ENCODE data around the gene SIX3. TPM values are rescaled to one million over a fixed set of nuclear protein-coding genes. Genes with fewer than 3 reads are reported as not detected.
A peak's percentile ranks its signal among the peaks of the same experiment; 100 is the strongest.

The SIX3 gene
- total and polyA plus RNA-seq, 2 experiments from 2014 or later: 0.21 to 0.28 TPM

GRCh38 chr2:44940732-44941464 lies 604 bp upstream of the SIX3 start:
- peak overlapping the region; percentile 66; the same call in 1 of the 2 replicates for H3K4me3 ChIP-seq
- Mint-ChIP-seq H3K4me3 (peak overlapping the region; percentile 66), H3K9me3 (peaks cover 3% of the 10 kb centered on the region; the same call in 1 of the 3 replicates), H3K4me1 (peaks cover 62% of the 10 kb centered on the region), H3K36me3 (ENCODE audit: low read depth) (no peaks in the 10 kb centered on the region; the same call in 2 of the 3 replicates), H3K27ac (no peak overlapping the region), H3K27me3 (ENCODE audit: insufficient read depth, low read depth, poor library complexity) (peaks cover 95% of the 10 kb centered on the region)
- TF ChIP-seq, protein P1, sequence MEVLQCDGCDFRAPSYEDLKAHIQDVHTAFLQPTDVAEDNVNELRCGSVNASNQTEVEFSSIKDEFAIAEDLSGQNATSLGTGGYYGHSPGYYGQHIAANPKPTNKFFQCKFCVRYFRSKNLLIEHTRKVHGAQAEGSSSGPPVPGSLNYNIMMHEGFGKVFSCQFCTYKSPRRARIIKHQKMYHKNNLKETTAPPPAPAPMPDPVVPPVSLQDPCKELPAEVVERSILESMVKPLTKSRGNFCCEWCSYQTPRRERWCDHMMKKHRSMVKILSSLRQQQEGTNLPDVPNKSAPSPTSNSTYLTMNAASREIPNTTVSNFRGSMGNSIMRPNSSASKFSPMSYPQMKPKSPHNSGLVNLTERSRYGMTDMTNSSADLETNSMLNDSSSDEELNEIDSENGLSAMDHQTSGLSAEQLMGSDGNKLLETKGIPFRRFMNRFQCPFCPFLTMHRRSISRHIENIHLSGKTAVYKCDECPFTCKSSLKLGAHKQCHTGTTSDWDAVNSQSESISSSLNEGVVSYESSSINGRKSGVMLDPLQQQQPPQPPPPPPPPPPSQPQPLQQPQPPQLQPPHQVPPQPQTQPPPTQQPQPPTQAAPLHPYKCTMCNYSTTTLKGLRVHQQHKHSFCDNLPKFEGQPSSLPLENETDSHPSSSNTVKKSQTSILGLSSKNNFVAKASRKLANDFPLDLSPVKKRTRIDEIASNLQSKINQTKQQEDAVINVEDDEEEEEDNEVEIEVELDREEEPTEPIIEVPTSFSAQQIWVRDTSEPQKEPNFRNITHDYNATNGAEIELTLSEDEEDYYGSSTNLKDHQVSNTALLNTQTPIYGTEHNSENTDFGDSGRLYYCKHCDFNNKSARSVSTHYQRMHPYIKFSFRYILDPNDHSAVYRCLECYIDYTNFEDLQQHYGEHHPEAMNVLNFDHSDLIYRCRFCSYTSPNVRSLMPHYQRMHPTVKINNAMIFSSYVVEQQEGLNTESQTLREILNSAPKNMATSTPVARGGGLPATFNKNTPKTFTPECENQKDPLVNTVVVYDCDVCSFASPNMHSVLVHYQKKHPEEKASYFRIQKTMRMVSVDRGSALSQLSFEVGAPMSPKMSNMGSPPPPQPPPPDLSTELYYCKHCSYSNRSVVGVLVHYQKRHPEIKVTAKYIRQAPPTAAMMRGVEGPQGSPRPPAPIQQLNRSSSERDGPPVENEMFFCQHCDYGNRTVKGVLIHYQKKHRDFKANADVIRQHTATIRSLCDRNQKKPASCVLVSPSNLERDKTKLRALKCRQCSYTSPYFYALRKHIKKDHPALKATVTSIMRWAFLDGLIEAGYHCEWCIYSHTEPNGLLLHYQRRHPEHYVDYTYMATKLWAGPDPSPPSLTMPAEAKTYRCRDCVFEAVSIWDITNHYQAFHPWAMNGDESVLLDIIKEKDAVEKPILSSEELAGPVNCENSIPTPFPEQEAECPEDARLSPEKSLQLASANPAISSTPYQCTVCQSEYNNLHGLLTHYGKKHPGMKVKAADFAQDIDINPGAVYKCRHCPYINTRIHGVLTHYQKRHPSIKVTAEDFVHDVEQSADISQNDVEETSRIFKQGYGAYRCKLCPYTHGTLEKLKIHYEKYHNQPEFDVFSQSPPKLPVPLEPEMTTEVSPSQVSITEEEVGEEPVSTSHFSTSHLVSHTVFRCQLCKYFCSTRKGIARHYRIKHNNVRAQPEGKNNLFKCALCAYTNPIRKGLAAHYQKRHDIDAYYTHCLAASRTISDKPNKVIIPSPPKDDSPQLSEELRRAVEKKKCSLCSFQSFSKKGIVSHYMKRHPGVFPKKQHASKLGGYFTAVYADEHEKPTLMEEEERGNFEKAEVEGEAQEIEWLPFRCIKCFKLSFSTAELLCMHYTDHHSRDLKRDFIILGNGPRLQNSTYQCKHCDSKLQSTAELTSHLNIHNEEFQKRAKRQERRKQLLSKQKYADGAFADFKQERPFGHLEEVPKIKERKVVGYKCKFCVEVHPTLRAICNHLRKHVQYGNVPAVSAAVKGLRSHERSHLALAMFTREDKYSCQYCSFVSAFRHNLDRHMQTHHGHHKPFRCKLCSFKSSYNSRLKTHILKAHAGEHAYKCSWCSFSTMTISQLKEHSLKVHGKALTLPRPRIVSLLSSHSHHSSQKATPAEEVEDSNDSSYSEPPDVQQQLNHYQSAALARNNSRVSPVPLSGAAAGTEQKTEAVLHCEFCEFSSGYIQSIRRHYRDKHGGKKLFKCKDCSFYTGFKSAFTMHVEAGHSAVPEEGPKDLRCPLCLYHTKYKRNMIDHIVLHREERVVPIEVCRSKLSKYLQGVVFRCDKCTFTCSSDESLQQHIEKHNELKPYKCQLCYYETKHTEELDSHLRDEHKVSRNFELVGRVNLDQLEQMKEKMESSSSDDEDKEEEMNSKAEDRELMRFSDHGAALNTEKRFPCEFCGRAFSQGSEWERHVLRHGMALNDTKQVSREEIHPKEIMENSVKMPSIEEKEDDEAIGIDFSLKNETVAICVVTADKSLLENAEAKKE (CRISPR knock-in tag; IDR thresholded peaks at IDR 0.05): no peak
- TF ChIP-seq NANOG (IDR thresholded peaks at IDR 0.05; ENCODE audit: borderline replicate concordance) (no peak), EZH2 (IDR thresholded peaks at IDR 0.05; ENCODE audit: low read depth, unreplicated experiment) (peak; percentile 90), CREB1 (CRISPR knock-in tag; IDR thresholded peaks at IDR 0.05; ENCODE audit: low read depth) (no peak), EZH2phosphoT487 (IDR thresholded peaks at IDR 0.05; ENCODE audit: unreplicated experiment) (peak; percentile 84), ZNF331 (CRISPR knock-in tag; IDR thresholded peaks at IDR 0.05; ENCODE audit: low read depth) (no peak), POLR2AphosphoS5 (IDR thresholded peaks at IDR 0.05; ENCODE audit: low read depth) (no peak)
- TF ChIP-seq, protein P2, sequence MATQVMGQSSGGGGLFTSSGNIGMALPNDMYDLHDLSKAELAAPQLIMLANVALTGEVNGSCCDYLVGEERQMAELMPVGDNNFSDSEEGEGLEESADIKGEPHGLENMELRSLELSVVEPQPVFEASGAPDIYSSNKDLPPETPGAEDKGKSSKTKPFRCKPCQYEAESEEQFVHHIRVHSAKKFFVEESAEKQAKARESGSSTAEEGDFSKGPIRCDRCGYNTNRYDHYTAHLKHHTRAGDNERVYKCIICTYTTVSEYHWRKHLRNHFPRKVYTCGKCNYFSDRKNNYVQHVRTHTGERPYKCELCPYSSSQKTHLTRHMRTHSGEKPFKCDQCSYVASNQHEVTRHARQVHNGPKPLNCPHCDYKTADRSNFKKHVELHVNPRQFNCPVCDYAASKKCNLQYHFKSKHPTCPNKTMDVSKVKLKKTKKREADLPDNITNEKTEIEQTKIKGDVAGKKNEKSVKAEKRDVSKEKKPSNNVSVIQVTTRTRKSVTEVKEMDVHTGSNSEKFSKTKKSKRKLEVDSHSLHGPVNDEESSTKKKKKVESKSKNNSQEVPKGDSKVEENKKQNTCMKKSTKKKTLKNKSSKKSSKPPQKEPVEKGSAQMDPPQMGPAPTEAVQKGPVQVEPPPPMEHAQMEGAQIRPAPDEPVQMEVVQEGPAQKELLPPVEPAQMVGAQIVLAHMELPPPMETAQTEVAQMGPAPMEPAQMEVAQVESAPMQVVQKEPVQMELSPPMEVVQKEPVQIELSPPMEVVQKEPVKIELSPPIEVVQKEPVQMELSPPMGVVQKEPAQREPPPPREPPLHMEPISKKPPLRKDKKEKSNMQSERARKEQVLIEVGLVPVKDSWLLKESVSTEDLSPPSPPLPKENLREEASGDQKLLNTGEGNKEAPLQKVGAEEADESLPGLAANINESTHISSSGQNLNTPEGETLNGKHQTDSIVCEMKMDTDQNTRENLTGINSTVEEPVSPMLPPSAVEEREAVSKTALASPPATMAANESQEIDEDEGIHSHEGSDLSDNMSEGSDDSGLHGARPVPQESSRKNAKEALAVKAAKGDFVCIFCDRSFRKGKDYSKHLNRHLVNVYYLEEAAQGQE (IDR thresholded peaks at IDR 0.05; ENCODE audit: unreplicated experiment): no peak
- H3K4me2 ChIP-seq: peak overlapping the region; percentile 94
- no peaks in the 10 kb centered on the region for H3K36me3 ChIP-seq (ENCODE audit: insufficient read depth)
- H3K4me1 ChIP-seq (ENCODE audit: insufficient read depth): peaks cover 65% of the 10 kb centered on the region
- no peaks in the 10 kb centered on the region for H3K79me2 ChIP-seq (replicated peaks; ENCODE audit: insufficient read depth)
- H2AFZ ChIP-seq: no peak overlapping the region
- peaks cover 36% of the 10 kb centered on the region for H3F3A ChIP-seq (replicated peaks; ENCODE audit: low read depth)
- no peak for ATAC-seq
- no peaks in the 10 kb centered on the region for H3K9me2 ChIP-seq (ENCODE audit: insufficient read depth)
- no peaks in the 10 kb centered on the region; the same call in 1 of the 2 replicates for H4K20me1 ChIP-seq (replicated peaks; ENCODE audit: insufficient read depth)
- DNase-seq (ENCODE audit: low spot score): no peak
- no peak overlapping the region for H3K27ac ChIP-seq (ENCODE audit: low read depth)
- peaks cover 100% of the 10 kb centered on the region for H3K27me3 ChIP-seq (ENCODE audit: insufficient read depth)

All from GM23338 (cell line).